NCI-H748 (cell line): ENCODE measurements around the gene HADHB.
"Not testable (repeated sequence)": the region's sequence is repeated elsewhere in the genome, so short reads cannot be mapped to it uniquely, and the experiment has no call there.

ENCODE experiments used
- DNase-seq: peaks from one replicate; lab custom pipeline; 2025; ENCODE audit not compliant: unreplicated experiment; lab: John Stamatoyannopoulos, UW

The HADHB gene

GRCh38 chr2:26292646-26293045, 47.9 kb downstream of the HADHB start:
- no peak for DNase-seq

DNA sequence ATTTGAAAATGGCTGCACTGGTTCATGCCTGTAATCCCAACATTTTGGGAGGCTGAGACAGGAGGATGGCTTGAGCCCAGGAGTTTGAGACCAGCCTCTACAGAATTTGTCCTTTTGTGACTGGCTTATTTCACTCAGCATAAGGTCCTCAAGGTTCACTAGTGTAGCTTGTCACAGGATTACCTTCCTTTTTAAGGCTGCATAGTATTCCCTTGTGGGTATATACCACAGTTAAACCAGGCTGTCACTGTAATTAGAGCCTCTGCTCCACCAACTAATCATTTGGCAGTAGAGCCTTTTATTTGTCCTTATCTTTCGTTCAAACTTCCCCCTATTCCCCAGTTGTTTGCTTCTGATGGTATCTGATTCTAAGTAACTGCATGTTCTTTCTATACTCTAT, 50.8 kb downstream of the HADHB start:
- no peak for DNase-seq

DNA sequence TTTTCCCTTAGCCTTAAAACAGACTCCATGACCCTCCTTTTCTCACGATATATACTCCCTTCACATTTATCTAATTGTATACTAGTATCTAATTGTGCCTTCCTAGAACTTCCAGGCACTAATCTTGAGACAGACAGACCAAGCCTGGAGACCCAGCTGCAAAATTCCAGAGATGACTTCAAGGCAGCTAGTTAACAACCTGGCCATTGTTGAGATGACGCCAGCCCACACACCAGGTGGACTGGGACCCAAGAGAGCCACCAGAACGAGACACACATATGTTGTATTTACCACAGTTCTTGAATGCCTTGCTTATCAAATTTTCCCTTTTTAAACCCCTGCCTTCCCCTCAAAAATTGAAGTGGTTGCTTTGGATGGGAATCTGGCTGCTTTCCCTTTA, 52.3 kb downstream of the HADHB start:
- DNase-seq, result no peak

- DNase-seq, result no peak
These were observed 53.5 kb downstream of the HADHB start for GRCh38 chr2:26298286-26298637.

GRCh38 chr2:26298638-26299393, 54.1 kb downstream of the HADHB start:
- DNase-seq, result no peak

- DNase-seq, result no peak
These were observed 54.8 kb downstream of the HADHB start for GRCh38 chr2:26299471-26300101.

DNA sequence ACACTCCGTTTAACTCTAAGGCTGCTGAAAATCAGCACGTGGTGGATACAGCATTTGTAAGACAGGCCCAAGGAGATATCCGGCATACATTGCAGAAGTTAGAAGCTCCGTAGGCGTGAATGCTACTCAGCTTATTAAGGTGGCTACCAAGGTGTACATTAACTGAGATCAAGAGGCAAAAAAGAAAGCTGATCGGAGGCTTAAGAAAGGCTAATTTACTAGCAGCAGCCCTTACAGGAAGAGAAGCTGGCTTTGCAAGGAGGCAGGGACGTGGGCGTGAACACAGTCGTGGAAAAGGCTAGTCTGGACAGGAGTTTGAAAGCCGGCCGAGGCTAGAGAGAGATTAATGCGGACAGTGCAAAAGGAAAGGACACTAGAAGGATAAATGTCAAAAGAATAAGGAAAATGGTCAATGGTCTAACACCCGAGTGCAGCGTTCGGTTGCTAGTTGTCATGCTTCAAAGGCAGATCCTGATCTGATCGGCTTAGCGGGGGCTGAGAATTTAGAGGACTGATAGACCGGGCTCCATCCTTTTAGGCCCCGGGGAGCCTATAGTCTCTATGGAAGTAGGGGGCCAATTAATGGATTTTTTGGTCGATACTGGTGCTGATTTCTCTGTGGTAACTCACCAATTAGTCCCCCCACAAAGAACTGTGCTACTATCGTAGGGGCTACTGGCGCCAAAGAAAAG, 55.6 kb downstream of the HADHB start:
- no peak for DNase-seq

DNA sequence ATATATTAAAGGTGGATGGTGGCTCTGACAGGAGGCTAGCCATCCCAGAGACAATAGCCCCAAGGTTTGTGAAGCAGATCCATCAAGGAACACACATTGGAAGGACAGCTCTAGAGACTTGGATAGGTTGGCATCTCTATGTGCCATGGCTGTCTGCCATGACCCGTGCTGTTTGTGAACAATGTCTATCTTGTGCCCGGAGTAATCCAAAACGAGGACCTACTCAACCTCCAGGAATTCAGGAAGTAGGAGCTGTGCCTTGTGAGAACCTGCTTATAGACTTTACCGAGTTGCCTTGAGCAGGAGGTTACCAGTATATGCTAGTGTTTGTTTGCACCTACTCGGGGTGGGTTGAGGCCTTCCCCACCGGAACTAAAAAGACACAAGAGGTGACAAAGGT, 58.1 kb downstream of the HADHB start:
- DNase-seq, result no peak

DNA sequence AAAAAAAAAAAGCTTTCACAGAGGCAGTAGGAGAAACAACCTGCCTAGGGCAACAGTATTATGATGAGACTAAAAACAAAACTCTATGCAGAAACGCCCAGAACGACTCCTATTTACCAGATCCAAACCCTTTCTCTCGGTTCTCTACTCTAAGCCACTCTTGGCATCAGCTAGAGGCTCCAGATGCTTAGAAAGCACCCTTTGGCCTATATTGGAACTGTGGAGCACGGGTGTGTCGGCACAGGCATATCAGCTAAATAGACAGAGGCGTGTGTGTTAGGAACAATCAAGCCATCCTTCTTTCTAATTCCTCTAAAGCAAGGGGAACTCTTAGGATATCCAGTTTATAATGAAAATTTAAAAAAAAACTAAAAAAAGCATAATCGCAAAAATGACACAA, 60.4 kb downstream of the HADHB start:
- DNase-seq, result not testable (repeated sequence)

DNA sequence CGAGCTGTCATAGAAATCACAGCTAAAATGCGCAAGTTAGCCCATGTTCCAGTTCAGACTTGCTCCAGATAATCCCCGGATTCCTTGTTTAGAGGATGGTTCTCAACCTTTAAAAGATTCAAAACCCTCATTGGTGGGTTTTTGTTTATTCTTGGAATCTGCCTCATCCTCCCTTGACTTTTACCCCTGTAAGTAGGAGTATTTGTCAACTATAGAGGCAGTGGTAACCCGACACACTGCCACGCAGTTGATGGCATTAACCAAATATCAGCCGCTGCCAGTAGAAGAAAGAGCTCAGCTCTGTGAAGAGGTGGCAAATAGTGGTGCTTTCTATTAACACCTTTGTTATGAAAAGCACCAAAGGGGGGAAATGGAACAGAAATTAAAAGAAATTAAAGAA, 60.8 kb downstream of the HADHB start:
- no peak for DNase-seq

GRCh38 chr2:26309921-26310320, 65.2 kb downstream of the HADHB start:
- no peak for DNase-seq

DNA sequence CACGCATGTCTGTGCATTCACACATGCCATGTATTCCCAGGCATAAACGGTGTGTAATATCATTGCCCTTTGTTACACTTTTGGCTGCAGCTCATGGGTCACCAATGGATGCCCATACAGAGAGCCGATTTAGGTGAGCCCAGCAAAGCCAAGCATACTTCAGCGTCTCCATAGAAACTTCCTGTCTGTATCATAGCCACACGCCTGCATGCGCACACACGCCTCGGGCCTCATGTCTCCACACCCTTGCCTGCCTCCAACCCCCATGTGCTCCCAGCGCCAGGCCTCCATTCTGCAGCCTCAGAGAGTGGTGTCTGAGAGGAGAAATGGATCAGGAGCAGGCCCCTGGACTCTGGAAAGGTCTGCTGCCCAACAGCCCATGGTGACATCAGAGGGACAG, 67.7 kb downstream of the HADHB start:
- no peak for DNase-seq

DNA sequence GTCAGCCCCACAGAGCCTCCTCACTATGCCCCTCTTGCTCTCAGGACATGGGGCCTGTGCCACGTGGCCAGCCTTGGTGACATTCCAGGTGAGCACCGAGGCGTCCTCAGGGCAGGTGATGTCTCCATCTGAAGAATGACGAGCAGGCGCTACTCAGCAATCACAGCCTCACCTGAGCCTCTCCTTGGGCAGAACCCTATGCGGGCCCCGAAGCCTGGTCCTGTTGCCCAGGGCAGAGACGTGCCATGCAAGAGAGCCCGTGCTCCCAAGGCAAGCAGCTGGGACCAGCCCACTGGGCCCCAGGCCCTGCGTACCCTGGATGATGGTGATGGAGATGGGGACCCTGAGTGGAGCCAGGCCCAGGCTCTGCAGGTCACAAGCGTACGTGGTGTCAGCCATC, 68.7 kb downstream of the HADHB start:
- DNase-seq, result no peak

DNA sequence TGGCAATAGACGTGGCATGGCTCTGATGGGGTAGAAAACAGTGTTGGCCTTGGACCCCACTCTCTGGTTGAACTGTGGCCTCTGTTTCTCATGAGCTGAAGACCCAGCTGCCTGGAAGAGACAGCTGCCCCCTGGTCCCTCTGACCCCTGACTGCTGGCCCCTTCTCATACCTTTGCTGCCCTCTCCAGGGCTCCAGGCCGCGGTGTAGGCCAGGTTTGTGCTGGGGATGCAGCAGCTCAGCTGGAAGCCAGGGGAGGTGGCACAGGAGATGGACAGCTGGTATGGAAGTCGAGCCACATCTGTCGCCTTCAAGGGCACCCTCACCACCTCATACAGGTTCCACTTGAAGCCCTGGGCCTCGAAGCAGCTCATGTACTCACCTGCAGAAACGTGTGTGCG, 69.5 kb downstream of the HADHB start:
- no peak for DNase-seq

DNA sequence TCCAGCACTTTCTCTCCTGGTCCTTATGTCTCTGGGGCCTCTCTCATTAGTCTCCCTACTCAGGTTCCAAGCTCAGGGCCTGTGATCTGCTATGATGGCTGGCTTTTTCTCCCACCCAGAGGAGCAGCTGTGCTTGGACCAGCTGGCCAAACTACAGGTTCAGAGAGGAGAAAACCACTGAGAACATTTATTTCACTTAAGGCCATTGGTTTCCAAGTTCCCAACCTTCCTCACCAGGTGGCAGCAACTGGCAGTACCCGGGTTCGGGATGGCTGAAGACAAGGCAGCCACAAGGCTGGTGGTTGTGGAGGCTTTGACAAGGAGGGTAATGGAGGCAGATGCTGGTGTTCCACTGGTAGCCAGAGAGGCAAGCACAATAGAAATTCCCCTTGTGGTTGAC, 71.3 kb downstream of the HADHB start:
- no peak for DNase-seq

DNA sequence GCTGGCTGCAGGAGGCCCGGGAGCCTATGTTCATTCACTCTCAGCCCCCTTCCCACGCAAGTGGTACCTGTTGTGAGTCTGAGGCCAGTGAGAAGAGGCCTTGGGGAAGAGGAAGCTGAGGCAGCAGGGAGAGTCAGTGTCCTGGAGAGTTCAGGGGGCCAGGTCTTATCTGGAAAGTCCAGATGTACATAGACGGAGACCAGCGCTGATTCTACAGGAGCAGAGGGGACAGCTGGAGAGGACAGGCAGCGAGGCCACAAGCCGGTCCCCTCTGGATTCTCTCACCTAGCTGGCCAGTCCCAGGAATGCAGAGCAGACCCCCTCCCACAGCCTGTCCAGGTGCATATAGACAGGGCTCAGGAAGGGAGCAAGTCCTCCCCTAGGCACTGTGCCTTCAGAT, 72.1 kb downstream of the HADHB start:
- DNase-seq, result no peak

- DNase-seq, result no peak
These were observed 72.8 kb downstream of the HADHB start for GRCh38 chr2:26317377-26318105.

GRCh38 chr2:26318950-26319349, 74.2 kb downstream of the HADHB start:
- no peak for DNase-seq

GRCh38 chr2:26324479-26324878, 79.7 kb downstream of the HADHB start:
- DNase-seq, result not testable (repeated sequence)

GRCh38 chr2:26324903-26325302, 80.2 kb downstream of the HADHB start:
- DNase-seq, result no peak

DNA sequence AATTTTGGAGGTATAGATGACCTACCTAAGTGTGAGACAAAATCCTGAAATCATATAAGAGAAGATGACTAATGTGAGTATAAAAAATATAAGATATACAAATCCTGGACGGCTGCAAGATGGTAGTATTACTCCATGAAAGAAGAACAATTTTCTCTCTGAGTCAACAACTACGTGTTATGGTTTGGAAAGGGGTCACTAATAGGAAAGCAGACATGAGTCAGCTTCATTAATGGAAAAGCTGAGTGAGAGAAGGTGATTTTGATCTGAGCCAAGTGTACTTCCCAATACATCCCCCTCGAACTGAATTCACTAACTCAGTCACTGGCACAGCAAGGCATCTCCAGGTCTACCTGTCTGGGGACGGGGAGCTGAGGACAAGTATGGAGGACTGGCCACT, 81.1 kb downstream of the HADHB start:
- DNase-seq, result no peak

- DNase-seq, result no peak
These were observed 81.8 kb downstream of the HADHB start for GRCh38 chr2:26326514-26326913.
